H1 (cell line): ENCODE results near the gene CAMSAP1. TPM values are rescaled to one million over a fixed set of nuclear protein-coding genes. Genes with fewer than 3 reads are reported as not detected.

Experiments used
- CTCF ChIA-PET: fragments of 300-600 bp; sonication (Branson Sonifier 250); formaldehyde crosslinking; loops from one replicate; lab custom pipeline; 2021; ENCODE audit not compliant: partially characterized antibody; lab: Charles Lee
- POLR2A ChIA-PET: fragments of 300-600 bp; sonication (Branson Sonifier 250); formaldehyde crosslinking; loops from one replicate; lab custom pipeline; 2021; ENCODE audit warnings: inconsistent platforms; ENCODE audit not compliant: partially characterized antibody; lab: Charles Lee
- DNase-seq, 2 experiments: peaks; one replicate each; pipeline versions ENCODE4 v3.0.0 to v3.0.0-alpha.2; 2010 to 2022; ENCODE audit warnings: low spot score in 2 of 2, low read depth in 1 of 2, mixed read lengths in 1 of 2
- FAIRE-seq: peaks from 2 replicates; lab custom pipeline; 2011; peaks lifted over from hg19 to GRCh38; lab: Jason Lieb, UNC
- H2AFZ ChIP-seq: 2 replicates; pipeline ENCODE4 v1.8.1; 2012; ENCODE audit warnings: low read length, inconsistent platforms
- H2AK5ac ChIP-seq: 2 replicates; pipeline ENCODE4 v1.6.1; 2013; ENCODE audit warnings: low read depth, low read length
- H2BK120ac ChIP-seq: replicated peaks from 2 replicates; pipeline ENCODE3; 2013; ENCODE audit warnings: low read depth, low read length, inconsistent platforms
- H2BK12ac ChIP-seq: 2 replicates; pipeline ENCODE4 v1.6.1; 2013; ENCODE audit warnings: low read depth, low read length
- H2BK15ac ChIP-seq: 2 replicates; pipeline ENCODE4 v1.6.1; 2013; ENCODE audit warnings: low read length
- H2BK20ac ChIP-seq: 2 replicates; pipeline ENCODE4 v1.6.1; 2013; ENCODE audit warnings: low read length
- H2BK5ac ChIP-seq: 2 replicates; pipeline ENCODE4 v1.6.1; 2013; ENCODE audit warnings: low read depth, low read length
- H3K14ac ChIP-seq: 2 replicates; pipeline ENCODE4 v1.6.1; 2013; ENCODE audit warnings: inconsistent platforms; ENCODE audit not compliant: insufficient read length
- H3K18ac ChIP-seq: 2 replicates; pipeline ENCODE4 v1.6.1; 2013; ENCODE audit warnings: low read length; ENCODE audit errors: extremely low read depth
- H3K23ac ChIP-seq: 2 replicates; pipeline ENCODE4 v1.6.1; 2013; ENCODE audit warnings: inconsistent platforms; ENCODE audit not compliant: insufficient read length
- H3K23me2 ChIP-seq: 2 replicates; pipeline ENCODE4 v1.6.1; 2013; ENCODE audit warnings: low read depth, low read length
- H3K27ac ChIP-seq: 2 replicates; pipeline ENCODE4 v1.6.1; 2011; ENCODE audit warnings: low read depth, low read length, inconsistent platforms
- H3K27me3 ChIP-seq, 4 experiments: replicated peaks in 1 of 4; 1 replicate in 1 of 4; 2 replicates in 3 of 4; pipeline versions ENCODE4 v1.6.1 to v1.8.1; 2011 to 2013; ENCODE audit warnings: low read length in 3 of 4, mild to moderate bottlenecking in 3 of 4, inconsistent platforms in 2 of 4, mixed read lengths in 2 of 4, moderate library complexity in 1 of 4; ENCODE audit not compliant: control insufficient read depth in 3 of 4, insufficient read depth in 3 of 4; ENCODE audit errors: extremely low read depth in 1 of 4
- H3K36me3 ChIP-seq, 4 experiments: 2 replicates each; pipeline versions ENCODE4 v1.6.1 to v1.8.1; 2011 to 2013; ENCODE audit warnings: mild to moderate bottlenecking in 4 of 4, low read length in 3 of 4, moderate library complexity in 2 of 4, control low read depth in 1 of 4, inconsistent platforms in 1 of 4; ENCODE audit not compliant: insufficient read depth in 4 of 4, control insufficient read depth in 2 of 4
- H3K4ac ChIP-seq: replicated peaks from 2 replicates; pipeline ENCODE3; 2013; ENCODE audit warnings: low read length, low read depth, mixed read lengths, inconsistent platforms; ENCODE audit not compliant: insufficient read length
- H3K4me1 ChIP-seq, 4 experiments: replicated peaks in 1 of 4; 1 replicate in 1 of 4; 2 replicates in 3 of 4; pipeline versions ENCODE4 v1.6.1 to v1.8.1; 2011 to 2013; ENCODE audit warnings: low read length in 3 of 4, inconsistent platforms in 2 of 4, mixed read lengths in 1 of 4; ENCODE audit not compliant: insufficient read depth in 4 of 4, control insufficient read depth in 3 of 4
- H3K4me2 ChIP-seq, 2 experiments: 2 replicates each; pipeline versions ENCODE4 v1.6.1 to v1.8.1; 2011 to 2013; ENCODE audit warnings: low read depth in 2 of 2, low read length in 2 of 2, control low read depth in 1 of 2, inconsistent platforms in 1 of 2, mild to moderate bottlenecking in 1 of 2; ENCODE audit not compliant: insufficient read depth in 1 of 2
- H3K4me3 ChIP-seq, 4 experiments: fragments of 200-600, 300-600 bp in 1 of 4; sonication (generic), shearing (Covaris generic), sonication (Bioruptor Twin) in 1 of 4; 2 replicates each; pipeline versions ENCODE4 v1.5.1 to v1.8.1; 2011 to 2016; ENCODE audit warnings: low read length in 4 of 4, low read depth in 3 of 4, control low read depth in 2 of 4, inconsistent platforms in 2 of 4, mild to moderate bottlenecking in 2 of 4, mixed read lengths in 1 of 4, moderate library complexity in 1 of 4; ENCODE audit not compliant: insufficient read depth in 2 of 4; ENCODE audit errors: extremely low read depth in 1 of 4
- H3K56ac ChIP-seq: replicated peaks from 2 replicates; pipeline ENCODE3; 2013; ENCODE audit warnings: low read depth, mild to moderate bottlenecking, mixed read lengths, low read length, inconsistent platforms; ENCODE audit not compliant: insufficient read length
- H3K79me1 ChIP-seq: 2 replicates; pipeline ENCODE4 v1.6.1; 2013; ENCODE audit warnings: low read depth, low read length, control low read depth
- H3K79me2 ChIP-seq, 2 experiments: 2 replicates each; pipeline versions ENCODE4 v1.6.1 to v1.8.1; 2012 to 2013; ENCODE audit warnings: low read length in 2 of 2, mild to moderate bottlenecking in 2 of 2, inconsistent platforms in 1 of 2; ENCODE audit not compliant: insufficient read depth in 2 of 2, control insufficient read depth in 1 of 2
- H3K9ac ChIP-seq, 4 experiments: replicated peaks in 1 of 4; 1 replicate in 1 of 4; 2 replicates in 3 of 4; pipeline versions ENCODE4 v1.6.1 to v1.8.1; 2011 to 2013; ENCODE audit warnings: low read depth in 3 of 4, low read length in 3 of 4, control low read depth in 2 of 4, mild to moderate bottlenecking in 2 of 4, moderate library complexity in 2 of 4, inconsistent platforms in 1 of 4; ENCODE audit errors: extremely low read depth in 1 of 4
- H3K9me3 ChIP-seq, 2 experiments: 2 replicates each; pipeline versions ENCODE4 v1.6.1 to v1.8.1; 2012 to 2013; ENCODE audit warnings: mild to moderate bottlenecking in 2 of 2, moderate library complexity in 2 of 2, control low read depth in 1 of 2, inconsistent platforms in 1 of 2, low read depth in 1 of 2, low read length in 1 of 2, mixed read lengths in 1 of 2; ENCODE audit not compliant: insufficient read depth in 2 of 2
- H4K20me1 ChIP-seq, 2 experiments: replicated peaks in 1 of 2; 2 replicates each; pipeline versions ENCODE3 to v1.8.1; 2011 to 2013; ENCODE audit warnings: inconsistent platforms in 2 of 2, low read length in 2 of 2, mild to moderate bottlenecking in 1 of 2; ENCODE audit not compliant: insufficient read depth in 2 of 2, control insufficient read depth in 1 of 2
- H4K5ac ChIP-seq: 2 replicates; pipeline ENCODE4 v1.6.1; 2013; ENCODE audit warnings: low read length, low read depth, mixed read lengths, inconsistent platforms; ENCODE audit not compliant: insufficient read length
- H4K8ac ChIP-seq: 2 replicates; pipeline ENCODE4 v1.8.0; 2013; ENCODE audit warnings: mild to moderate bottlenecking, moderate library complexity, low read length, inconsistent platforms; ENCODE audit not compliant: insufficient read depth; ENCODE audit errors: extremely low read depth
- H4K91ac ChIP-seq: replicated peaks from 2 replicates; pipeline ENCODE3; 2013; ENCODE audit warnings: low read length, mixed read lengths, inconsistent platforms; ENCODE audit not compliant: insufficient read length
- ASH2L ChIP-seq: fragments of 200-600, 300-600 bp; sonication (generic); IDR thresholded peaks from one replicate; pipeline ENCODE4 v1.7.1; 2017; ENCODE audit warnings: low read length
- CBX8 ChIP-seq: fragments of 300-800, 300-1000 bp; sonication (generic); IDR thresholded peaks from 2 replicates; pipeline ENCODE4 v1.7.1; 2016; ENCODE audit warnings: low read depth, low read length, borderline replicate concordance
- CTBP2 ChIP-seq: IDR thresholded peaks from 2 replicates; pipeline ENCODE4 v1.7.0; 2011; ENCODE audit warnings: borderline replicate concordance, mild to moderate bottlenecking, moderate library complexity, mixed read lengths, low read length; ENCODE audit not compliant: insufficient read depth, insufficient read length
- EZH2 ChIP-seq: fragments of 200-600 bp; sonication (generic); IDR thresholded peaks from 2 replicates; pipeline ENCODE4 v1.7.1; 2012; ENCODE audit warnings: low read depth, mild to moderate bottlenecking, moderate library complexity, low read length, inconsistent platforms; ENCODE audit not compliant: severe bottlenecking
- GABPA ChIP-seq: IDR thresholded peaks from 2 replicates; pipeline ENCODE4 v1.6.1; 2011; ENCODE audit warnings: mild to moderate bottlenecking, low read length, moderate library complexity, borderline replicate concordance; ENCODE audit not compliant: insufficient read depth
- KDM4A ChIP-seq: IDR thresholded peaks from one replicate; pipeline ENCODE4 v1.7.1; 2012; ENCODE audit warnings: low read depth, mild to moderate bottlenecking, moderate library complexity, low read length, inconsistent platforms; ENCODE audit not compliant: severe bottlenecking
- RAD21 ChIP-seq, 2 experiments: IDR thresholded peaks in 1 of 2; conservative IDR thresholded peaks in 1 of 2; 2 replicates each; pipeline ENCODE4 v1.6.1; 2011; ENCODE audit warnings: low read depth in 2 of 2, low read length in 2 of 2, improper control_type of control experiment in 1 of 2, inconsistent platforms in 1 of 2, mild to moderate bottlenecking in 1 of 2, moderate library complexity in 1 of 2
- SIRT6 ChIP-seq: IDR thresholded peaks from one replicate; pipeline ENCODE4 v1.7.1; 2012; ENCODE audit warnings: low read length, inconsistent platforms
- TAF7 ChIP-seq: optimal IDR thresholded peaks from 2 replicates; pipeline ENCODE3; 2011; ENCODE audit warnings: low read depth, mild to moderate bottlenecking, inconsistent platforms, low read length, moderate library complexity, borderline replicate concordance
- WGBS, 2 experiments: shearing (Covaris generic) in 1 of 2; methylation state at CpG; one replicate each; pipeline versions ENCODE4 v1.1.6 to v1.1.7; 2013 to 2015; ENCODE audit warnings: low lambda C conversion rate in 2 of 2, mixed read lengths in 2 of 2, inconsistent platforms in 1 of 2, low coverage in 1 of 2, missing lambda C conversion rate in 1 of 2; ENCODE audit not compliant: insufficient replicate concordance in 2 of 2, insufficient coverage in 1 of 2, insufficient read length in 1 of 2; ENCODE audit errors: extremely low coverage in 1 of 2, missing lambda C conversion rate in 1 of 2; 5-methylcytosine and 5-hydroxymethylcytosine counted together
- polyA plus RNA-seq, 7 experiments: library from polyadenylated mRNA; depleted of rRNA in 3 of 7; stranded (reverse) in 5 of 7; unstranded in 2 of 7; fragments of >200 nt in 5 of 7; fragments of 200-250 nt in 2 of 7; gene quantifications; 1 replicate in 5 of 7; 2 replicates in 1 of 7; 4 replicates in 1 of 7; pipeline versions ENCODE4 v1.2.1 to v1.2.3, GENCODE V29; 2011 to 2013; ENCODE audit warnings: missing spikeins in 2 of 7, mixed read lengths in 2 of 7
- total RNA-seq: library from RNA; stranded (reverse); fragmentation: NEBNext Ultra II Directional; extraction: Animal tissue kit (Norgen Biotek cat#: 25700); gene quantifications from 2 replicates; pipeline ENCODE4 v1.2.1, GENCODE V29; 2021

CAMSAP1 gene
- total and polyA plus RNA-seq, 2 of the 8 experiments (the other 6 are each of a cell fraction or from before 2014, with no cell fraction given), result 13.4 to 44.0 TPM

- peaks cover 4 to 45% of the 10 kb centered on the region in 2 experiments; a peak in 3 of 4 replicates for H3K79me2 ChIP-seq
- no peak overlapping the region for H2BK12ac ChIP-seq
- H3K4me2 ChIP-seq, result no peak overlapping the region
- H2BK15ac ChIP-seq, result no peak overlapping the region
- H4K91ac ChIP-seq, result no peak overlapping the region
- no peak overlapping the region for H2AK5ac ChIP-seq
- no peaks in the 10 kb centered on the region for H3K23me2 ChIP-seq
- no peak overlapping the region for H3K14ac ChIP-seq
- H2BK120ac ChIP-seq, result no peak overlapping the region
- TF ChIP-seq CBX8 (no peak), SIRT6 (no peak), KDM4A (no peak), TAF7 (no peak), ASH2L (no peak), GABPA (no peak), RAD21 (IDR thresholded peaks at IDR 0.05 in 1 of 2, conservative IDR thresholded peaks at IDR 0.05 in 1 of 2; ENCODE audit: low read depth in 2 of 2, low read length in 2 of 2) (no peak), CTBP2 (no peak), EZH2 (no peak)
- CTCF ChIA-PET, result interaction anchor here (1.3 kb wide), 1 partner anchor 13 kb away, joined by 5 read pairs; no protein-coding TSS in a partner anchor
- 85% methylated on average over 8 of the region's 8 CpGs; no CpG with 5 or more reads in 1 of the 2 experiments for WGBS, 2 experiments
- no peak overlapping the region for H3K18ac ChIP-seq
- no peak overlapping the region for H3K56ac ChIP-seq
- H3K27me3 ChIP-seq, result no peaks in the 10 kb centered on the region
- H3K36me3 ChIP-seq, result peaks cover 0 to 30% (median 5%) of the 10 kb centered on the region in 4 experiments; a peak in 7 of 8 replicates
- H3K9me3 ChIP-seq, result no peaks in the 10 kb centered on the region
- POLR2A ChIA-PET, result no interaction called here
- H4K8ac ChIP-seq, result no peak overlapping the region
- DNase-seq, result no peak
- no peak overlapping the region for H3K27ac ChIP-seq
- no peak overlapping the region for H2BK5ac ChIP-seq
- H3K9ac ChIP-seq, result no peak overlapping the region
- no peak overlapping the region for H3K4me3 ChIP-seq
- H4K20me1 ChIP-seq, result peaks cover 0 to 10% of the 10 kb centered on the region in 2 experiments
- peaks cover 10% of the 10 kb centered on the region; the same call in 1 of the 2 replicates for H3K79me1 ChIP-seq
- no peak overlapping the region for H2AFZ ChIP-seq
- peaks cover 0 to 6% (median 3%) of the 10 kb centered on the region in 4 experiments; a peak in 5 of 7 replicates for H3K4me1 ChIP-seq
- no peak for FAIRE-seq
- no peak overlapping the region for H4K5ac ChIP-seq
- H3K4ac ChIP-seq, result no peak overlapping the region
- H2BK20ac ChIP-seq, result no peak overlapping the region
- H3K23ac ChIP-seq, result no peak overlapping the region
Measured at GRCh38 chr9:135850737-135851136, 56.6 kb downstream of the CAMSAP1 start.
